Right atrium auricular region (tissue), 2 donors: ENCODE results near the gene NTN1. TPM values are rescaled to one million over a fixed set of nuclear protein-coding genes. Genes with fewer than 3 reads are reported as not detected.
A peak's percentile ranks its signal among the peaks of the same experiment; 100 is the strongest.

Experiments used
- DNase-seq: peaks from one replicate; pipeline ENCODE4 v3.0.0-alpha.2; 2019; ENCODE audit warnings: low spot score
- H3K27ac ChIP-seq, 2 donors: fragments of 200-600 bp; sonication (generic); 1 replicate in 1 of 2; 2 replicates in 1 of 2; pipeline ENCODE4 v1.5.1; 2016 to 2019
- H3K27me3 ChIP-seq, 2 donors: fragments of 200-600 bp; sonication (generic); one replicate each; pipeline versions ENCODE4 v1.5.1 to v1.6.0; 2017 to 2019
- H3K36me3 ChIP-seq: fragments of 200-600 bp; sonication (generic); one replicate; pipeline ENCODE4 v1.5.1; 2016
- H3K4me1 ChIP-seq, 2 donors: fragments of 200-600 bp; sonication (generic); one replicate each; pipeline versions ENCODE4 v1.5.1 to v1.6.0; 2017 to 2019
- H3K4me3 ChIP-seq, 2 donors: fragments of 200-600 bp; sonication (generic); 1 replicate in 1 of 2; 2 replicates in 1 of 2; pipeline ENCODE4 v1.5.1; 2017 to 2019; ENCODE audit warnings: mild to moderate bottlenecking in 1 of 2, moderate library complexity in 1 of 2
- H3K9me3 ChIP-seq, 2 donors: fragments of 200-600 bp; sonication (generic); one replicate each; pipeline ENCODE4 v1.5.1; 2019
- total RNA-seq, 2 donors: library from RNA; depleted of rRNA; stranded (reverse); fragments of >200 nt; gene quantifications; one replicate each; pipeline ENCODE4 v1.1.0, GENCODE V29; 2016
- TF ChIP-seq, protein P1 (sequence below), 2 donors: fragments of 200-600 bp; sonication (generic); IDR thresholded peaks; one replicate each; pipeline ENCODE4 v1.5.1; 2019; ENCODE audit warnings: antibody characterized with exemption in 2 of 2

NTN1 gene
- total RNA-seq, 2 donors from 2014 or later = 142 to 163 TPM

DNA sequence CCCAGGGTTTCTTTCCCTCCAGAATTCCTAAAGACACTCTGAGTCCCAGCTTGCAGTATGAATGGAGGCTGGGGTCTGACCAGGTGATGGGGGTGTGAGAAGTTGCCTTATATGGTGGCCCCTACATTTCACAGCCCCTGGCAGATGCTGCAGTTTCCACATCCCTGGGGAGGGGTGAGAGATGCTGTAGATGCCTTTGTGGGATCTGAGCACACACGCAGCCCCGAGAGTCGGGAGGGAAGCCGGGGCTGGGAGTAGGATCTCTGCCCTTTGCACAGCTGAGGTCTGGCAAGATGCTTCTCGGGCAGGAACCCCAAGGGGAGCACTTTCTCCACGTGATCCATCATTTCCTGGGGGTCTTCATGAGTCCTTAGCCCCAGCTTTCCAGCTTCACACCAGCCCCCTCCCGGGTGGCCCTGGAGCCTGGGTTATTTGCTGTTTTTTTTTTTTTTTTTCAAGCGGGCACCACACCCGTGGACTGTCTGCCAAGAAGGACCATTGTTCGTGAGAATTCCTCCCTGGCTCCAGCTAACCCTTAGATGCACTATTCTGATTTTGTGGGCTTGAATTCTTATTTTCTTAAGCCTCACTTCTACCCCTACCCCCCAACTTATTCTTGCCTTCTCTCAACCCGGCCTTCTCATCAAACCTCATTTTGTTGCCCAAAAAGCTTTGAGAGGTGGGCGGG is 50.6 kb downstream of the NTN1 start:
- H3K4me3 ChIP-seq = no peak overlapping the region
- peaks cover 0 to 62% of the 10 kb centered on the region in 2 donors for H3K4me1 ChIP-seq

DNA sequence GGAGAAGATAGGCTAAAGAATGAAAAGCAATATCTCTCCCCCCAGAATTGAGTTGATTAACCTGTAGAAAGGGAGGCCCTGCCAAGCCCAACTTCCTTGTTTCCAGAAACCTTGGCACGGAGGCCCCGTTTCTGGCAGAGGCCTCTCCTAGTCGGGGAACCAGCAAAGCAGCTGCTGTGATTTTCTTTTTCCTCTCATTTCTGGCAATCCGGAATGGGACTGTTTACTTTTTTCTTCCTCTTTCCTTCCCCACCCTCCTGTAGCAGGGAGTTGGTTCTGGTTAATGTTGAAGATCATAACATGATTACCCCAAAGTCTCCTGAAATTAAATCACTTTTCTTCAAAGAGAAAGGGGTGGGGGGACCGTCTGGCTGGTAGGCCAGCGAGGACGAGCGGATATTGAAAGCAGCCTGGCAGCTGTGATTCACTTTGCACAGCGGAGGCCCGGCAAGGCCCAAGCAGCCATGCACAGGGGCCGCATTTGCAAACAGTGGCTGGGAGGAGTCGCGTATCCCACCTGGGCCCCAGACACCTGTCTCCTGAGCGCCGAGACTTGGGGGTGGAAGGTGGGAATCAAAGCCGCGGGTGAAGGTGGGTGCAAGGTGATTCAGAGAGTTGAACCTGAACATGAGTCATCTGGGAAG is 51.5 kb downstream of the NTN1 start:
- peaks cover 0 to 67% of the 10 kb centered on the region in 2 donors for H3K4me1 ChIP-seq
- peak; percentile 77 for DNase-seq

More for the DNA sequence above, 50.6 kb downstream of the NTN1 start:
- no peaks in the 10 kb centered on the region for H3K36me3 ChIP-seq
- TF ChIP-seq, protein P1, sequence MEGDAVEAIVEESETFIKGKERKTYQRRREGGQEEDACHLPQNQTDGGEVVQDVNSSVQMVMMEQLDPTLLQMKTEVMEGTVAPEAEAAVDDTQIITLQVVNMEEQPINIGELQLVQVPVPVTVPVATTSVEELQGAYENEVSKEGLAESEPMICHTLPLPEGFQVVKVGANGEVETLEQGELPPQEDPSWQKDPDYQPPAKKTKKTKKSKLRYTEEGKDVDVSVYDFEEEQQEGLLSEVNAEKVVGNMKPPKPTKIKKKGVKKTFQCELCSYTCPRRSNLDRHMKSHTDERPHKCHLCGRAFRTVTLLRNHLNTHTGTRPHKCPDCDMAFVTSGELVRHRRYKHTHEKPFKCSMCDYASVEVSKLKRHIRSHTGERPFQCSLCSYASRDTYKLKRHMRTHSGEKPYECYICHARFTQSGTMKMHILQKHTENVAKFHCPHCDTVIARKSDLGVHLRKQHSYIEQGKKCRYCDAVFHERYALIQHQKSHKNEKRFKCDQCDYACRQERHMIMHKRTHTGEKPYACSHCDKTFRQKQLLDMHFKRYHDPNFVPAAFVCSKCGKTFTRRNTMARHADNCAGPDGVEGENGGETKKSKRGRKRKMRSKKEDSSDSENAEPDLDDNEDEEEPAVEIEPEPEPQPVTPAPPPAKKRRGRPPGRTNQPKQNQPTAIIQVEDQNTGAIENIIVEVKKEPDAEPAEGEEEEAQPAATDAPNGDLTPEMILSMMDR (IDR thresholded peaks at IDR 0.05) = no peak
- H3K27me3 ChIP-seq = no peaks in the 10 kb centered on the region
- H3K9me3 ChIP-seq = no peaks in the 10 kb centered on the region
- peak overlapping the region; percentile 84 to 86 for H3K27ac ChIP-seq
- no peak for DNase-seq

DNA sequence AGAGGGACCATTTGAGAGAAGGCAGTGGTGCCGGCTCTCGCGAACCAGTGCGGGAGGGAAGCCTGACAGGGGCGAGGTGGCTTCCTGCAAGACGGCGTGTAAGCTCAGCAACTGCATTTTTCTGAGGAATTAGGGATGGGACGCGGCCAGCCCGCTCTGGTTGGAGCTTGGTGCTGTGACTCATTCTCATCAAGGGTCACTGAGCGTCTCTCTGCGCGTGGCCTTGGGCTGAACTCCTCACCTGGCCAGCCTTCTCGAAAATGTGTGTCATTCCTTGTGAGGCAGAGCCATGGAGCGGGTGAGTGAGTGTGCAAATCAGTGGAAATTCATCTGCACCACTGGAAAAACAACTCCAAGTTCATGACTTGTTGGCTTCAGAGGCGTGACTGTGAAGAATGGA is 52.8 kb downstream of the NTN1 start:
- Histone ChIP-seq H3K4me1 (peaks cover 0 to 67% of the 10 kb centered on the region in 2 donors), H3K4me3 (no peak overlapping the region), H3K36me3 (no peaks in the 10 kb centered on the region), H3K27me3 (no peaks in the 10 kb centered on the region), H3K27ac (peak overlapping the region; percentile 84 to 86), H3K9me3 (no peaks in the 10 kb centered on the region)
- TF ChIP-seq, protein P1 (IDR thresholded peaks at IDR 0.05) = no peak
- DNase-seq = no peak

More for the DNA sequence above, 51.5 kb downstream of the NTN1 start:
- no peaks in the 10 kb centered on the region for H3K27me3 ChIP-seq
- H3K36me3 ChIP-seq = no peaks in the 10 kb centered on the region
- no peaks in the 10 kb centered on the region for H3K9me3 ChIP-seq
- H3K4me3 ChIP-seq = peak overlapping the region in 1 of 2 donors; percentile 9
- TF ChIP-seq, protein P1 (IDR thresholded peaks at IDR 0.05) = no peak
- H3K27ac ChIP-seq = peak overlapping the region; percentile 84 to 86

DNA sequence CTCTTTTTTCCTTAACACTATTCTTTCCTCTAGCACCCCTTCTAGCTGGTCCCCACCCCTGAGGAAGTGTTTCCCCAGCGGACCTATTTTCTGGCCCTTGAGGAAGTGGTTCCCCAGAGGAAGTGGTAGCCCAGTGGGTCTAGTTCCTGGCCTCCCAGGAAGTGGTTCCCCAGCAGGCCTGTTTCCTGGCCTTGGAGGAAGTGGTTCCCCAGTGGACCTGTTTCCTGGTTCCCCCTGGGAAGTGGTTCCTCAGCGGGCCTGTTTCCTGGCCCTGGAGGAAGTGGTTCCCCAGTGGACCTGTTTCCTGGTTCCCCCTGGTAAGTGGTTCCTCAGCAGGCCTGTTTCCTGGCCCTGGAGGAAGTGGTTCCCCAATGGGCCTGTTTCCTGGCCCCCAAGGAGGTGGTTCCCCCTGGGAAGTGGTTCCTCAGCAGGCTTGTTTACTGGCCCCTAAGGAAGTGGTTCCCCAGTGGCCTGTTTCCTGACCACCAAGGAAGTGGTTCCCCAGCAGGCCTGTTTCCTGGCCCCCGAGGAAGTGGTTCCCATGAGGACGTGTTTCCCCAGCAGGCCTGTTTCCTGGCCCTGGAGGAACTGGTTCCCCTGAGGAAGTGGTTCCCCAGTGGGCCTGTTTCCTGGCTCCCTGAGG is 58.3 kb downstream of the NTN1 start:
- no peaks in the 10 kb centered on the region for H3K9me3 ChIP-seq
- H3K27me3 ChIP-seq = no peaks in the 10 kb centered on the region
- peaks cover 0 to 34% of the 10 kb centered on the region in 2 donors for H3K4me1 ChIP-seq
- no peak overlapping the region for H3K4me3 ChIP-seq
- DNase-seq = no peak
- no peaks in the 10 kb centered on the region for H3K36me3 ChIP-seq
- TF ChIP-seq, protein P1 (IDR thresholded peaks at IDR 0.05) = no peak
- no peak overlapping the region for H3K27ac ChIP-seq

DNA sequence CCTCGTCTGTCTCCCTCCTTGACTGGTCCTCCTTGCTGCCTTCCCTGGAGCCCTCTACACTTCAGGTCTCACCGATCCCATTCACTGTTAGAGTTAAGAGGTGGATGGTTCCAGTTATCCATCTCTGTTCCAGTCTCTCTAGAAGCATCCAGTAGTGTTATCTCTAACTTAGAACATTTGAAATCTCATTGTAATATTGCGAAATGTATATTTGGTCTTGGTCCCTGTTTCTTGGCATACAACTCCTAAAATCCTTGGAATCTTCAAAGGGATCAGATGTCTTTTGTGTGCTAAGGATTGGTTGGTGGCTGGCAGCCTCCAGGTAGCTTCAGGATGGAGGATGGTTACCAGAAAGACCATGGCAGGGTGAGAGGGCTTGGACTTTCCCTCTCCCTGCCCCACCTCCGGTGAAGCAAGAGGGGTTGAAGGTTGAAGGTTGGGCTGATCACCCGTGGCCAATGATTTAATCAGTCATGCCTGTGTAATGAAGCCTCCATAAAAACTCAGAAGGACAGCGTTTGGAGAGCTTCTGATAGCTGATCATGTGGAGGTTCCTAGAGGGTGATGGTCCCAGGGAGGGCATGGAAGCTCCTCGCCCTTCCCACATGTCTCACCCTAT is 59.1 kb downstream of the NTN1 start:
- TF ChIP-seq, protein P1 (IDR thresholded peaks at IDR 0.05) = no peak
- DNase-seq = no peak
- Histone ChIP-seq H3K27me3 (no peaks in the 10 kb centered on the region), H3K27ac (no peak overlapping the region), H3K36me3 (no peaks in the 10 kb centered on the region), H3K9me3 (no peaks in the 10 kb centered on the region), H3K4me1 (peaks cover 0 to 38% of the 10 kb centered on the region in 2 donors), H3K4me3 (no peak overlapping the region)
